Measurements from ENCODE around the gene MED29.

- TF ChIP-seq, protein P1, sequence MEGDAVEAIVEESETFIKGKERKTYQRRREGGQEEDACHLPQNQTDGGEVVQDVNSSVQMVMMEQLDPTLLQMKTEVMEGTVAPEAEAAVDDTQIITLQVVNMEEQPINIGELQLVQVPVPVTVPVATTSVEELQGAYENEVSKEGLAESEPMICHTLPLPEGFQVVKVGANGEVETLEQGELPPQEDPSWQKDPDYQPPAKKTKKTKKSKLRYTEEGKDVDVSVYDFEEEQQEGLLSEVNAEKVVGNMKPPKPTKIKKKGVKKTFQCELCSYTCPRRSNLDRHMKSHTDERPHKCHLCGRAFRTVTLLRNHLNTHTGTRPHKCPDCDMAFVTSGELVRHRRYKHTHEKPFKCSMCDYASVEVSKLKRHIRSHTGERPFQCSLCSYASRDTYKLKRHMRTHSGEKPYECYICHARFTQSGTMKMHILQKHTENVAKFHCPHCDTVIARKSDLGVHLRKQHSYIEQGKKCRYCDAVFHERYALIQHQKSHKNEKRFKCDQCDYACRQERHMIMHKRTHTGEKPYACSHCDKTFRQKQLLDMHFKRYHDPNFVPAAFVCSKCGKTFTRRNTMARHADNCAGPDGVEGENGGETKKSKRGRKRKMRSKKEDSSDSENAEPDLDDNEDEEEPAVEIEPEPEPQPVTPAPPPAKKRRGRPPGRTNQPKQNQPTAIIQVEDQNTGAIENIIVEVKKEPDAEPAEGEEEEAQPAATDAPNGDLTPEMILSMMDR (conservative IDR thresholded peaks at IDR 0.05 in 1 of 2, IDR thresholded peaks at IDR 0.05 in 1 of 2; ENCODE audit: low read depth in 1 of 2, low read length in 2 of 2): no peak
- TF ChIP-seq EZH2 (IDR thresholded peaks at IDR 0.05; ENCODE audit: low read length, missing control alignments): no peak
Measured at GRCh38 chr19:39419003-39419402, 27.8 kb downstream of the MED29 start.
